ENCODE measurements around the gene SMKR1.
"Not testable (repeated sequence)": the region's sequence is repeated elsewhere in the genome, so short reads cannot be mapped to it uniquely, and the experiment has no call there.

Gene SMKR1

GRCh38 chr7:129524405-129524804, 22.1 kb downstream of the SMKR1 start:
- not testable (repeated sequence) for DNase-seq (ENCODE audit: low read depth in 2 of 3, low spot score in 2 of 3)

- DNase-seq (ENCODE audit: low read depth in 2 of 3, low spot score in 2 of 3) = no peak
Observed at GRCh38 chr7:129525225-129525862, 23.0 kb downstream of the SMKR1 start.

GRCh38 chr7:129529643-129530042, 27.3 kb downstream of the SMKR1 start:
- no peak for DNase-seq (ENCODE audit: low read depth in 2 of 3, low spot score in 2 of 3)

GRCh38 chr7:129530795-129531391, 28.6 kb downstream of the SMKR1 start:
- DNase-seq (ENCODE audit: low read depth in 2 of 3, low spot score in 2 of 3) = peak in 1 of 3 experiments; percentile 13

- DNase-seq (ENCODE audit: low read depth in 2 of 3, low spot score in 2 of 3) = no peak
Observed at GRCh38 chr7:129531721-129532120, 29.4 kb downstream of the SMKR1 start.

GRCh38 chr7:129532375-129532774, 30.0 kb downstream of the SMKR1 start:
- DNase-seq (ENCODE audit: low read depth in 2 of 3, low spot score in 2 of 3) = no peak

GRCh38 chr7:129534558-129535274, 32.4 kb downstream of the SMKR1 start:
- not testable (repeated sequence) for DNase-seq (ENCODE audit: low read depth in 2 of 3, low spot score in 2 of 3)

GRCh38 chr7:129535896-129536295, 33.6 kb downstream of the SMKR1 start:
- DNase-seq (ENCODE audit: low read depth in 2 of 3, low spot score in 2 of 3) = no peak

GRCh38 chr7:129536323-129536722, 34.0 kb downstream of the SMKR1 start:
- DNase-seq (ENCODE audit: low read depth in 2 of 3, low spot score in 2 of 3) = no peak

GRCh38 chr7:129538790-129539189, 36.5 kb downstream of the SMKR1 start:
- no peak for DNase-seq (ENCODE audit: low read depth in 2 of 3, low spot score in 2 of 3)

GRCh38 chr7:129540340-129540739, 38.0 kb downstream of the SMKR1 start:
- no peak for DNase-seq (ENCODE audit: low read depth in 2 of 3, low spot score in 2 of 3)

GRCh38 chr7:129544700-129545099, 42.4 kb downstream of the SMKR1 start:
- DNase-seq (ENCODE audit: low read depth in 2 of 3, low spot score in 2 of 3) = no peak

- DNase-seq (ENCODE audit: low read depth in 2 of 3, low spot score in 2 of 3) = no peak
Observed at GRCh38 chr7:129550693-129551360, 48.5 kb downstream of the SMKR1 start.

- no peak for DNase-seq (ENCODE audit: low read depth in 2 of 3, low spot score in 2 of 3)
Observed at GRCh38 chr7:129553899-129554461, 51.6 kb downstream of the SMKR1 start.

- no peak for DNase-seq (ENCODE audit: low read depth in 2 of 3, low spot score in 2 of 3)
Observed at GRCh38 chr7:129556607-129557133, 54.3 kb downstream of the SMKR1 start.

GRCh38 chr7:129557686-129558481, 55.6 kb downstream of the SMKR1 start:
- no peak for DNase-seq (ENCODE audit: low read depth in 2 of 3, low spot score in 2 of 3)

- no peak for DNase-seq (ENCODE audit: low read depth in 2 of 3, low spot score in 2 of 3)
Observed at GRCh38 chr7:129559564-129559963, 57.2 kb downstream of the SMKR1 start.

- no peak for DNase-seq (ENCODE audit: low read depth in 2 of 3, low spot score in 2 of 3)
Observed at GRCh38 chr7:129560831-129561230, 58.5 kb downstream of the SMKR1 start.

GRCh38 chr7:129561677-129562359, 59.5 kb downstream of the SMKR1 start:
- no peak for DNase-seq (ENCODE audit: low read depth in 2 of 3, low spot score in 2 of 3)
